22Rv1 (cell line): Measurements from ENCODE around the gene FBXW8.

Experiments used
- H3K27ac ChIP-seq: fragments of 450-650 bp; 2 replicates; pipeline ENCODE4 v1.5.1; 2017
- ZFX ChIP-seq: fragments of 450-650 bp; IDR thresholded peaks from 2 replicates; pipeline ENCODE4 v1.6.1; 2017; ENCODE audit warnings: antibody characterized with exemption, borderline replicate concordance
- TF ChIP-seq, protein P1 (sequence below): fragments of 450-650 bp; IDR thresholded peaks from 2 replicates; pipeline ENCODE4 v1.5.1; 2017; ENCODE audit warnings: mild to moderate bottlenecking

The FBXW8 gene

DNA sequence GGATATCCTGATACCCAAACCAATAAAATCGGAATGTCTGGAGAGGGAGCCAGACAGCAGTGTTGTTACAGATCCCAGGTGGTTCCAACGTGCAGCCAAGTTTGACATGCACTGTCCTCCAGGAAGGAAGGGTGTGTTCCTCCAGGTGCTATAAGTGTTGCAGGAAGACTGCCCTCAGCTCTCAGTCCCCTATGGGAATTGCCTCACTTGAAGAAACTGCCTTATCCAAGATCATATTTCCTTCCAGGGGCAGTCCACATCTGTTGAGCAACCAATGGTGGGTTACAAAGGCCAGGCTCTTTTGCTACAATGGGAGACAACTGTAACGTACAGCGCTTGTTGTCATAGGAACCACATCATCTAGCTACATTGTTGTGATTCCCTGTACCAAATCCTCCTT is 13.3 kb upstream of the FBXW8 start:
- TF ChIP-seq ZFX: no peak
- TF ChIP-seq, protein P1, sequence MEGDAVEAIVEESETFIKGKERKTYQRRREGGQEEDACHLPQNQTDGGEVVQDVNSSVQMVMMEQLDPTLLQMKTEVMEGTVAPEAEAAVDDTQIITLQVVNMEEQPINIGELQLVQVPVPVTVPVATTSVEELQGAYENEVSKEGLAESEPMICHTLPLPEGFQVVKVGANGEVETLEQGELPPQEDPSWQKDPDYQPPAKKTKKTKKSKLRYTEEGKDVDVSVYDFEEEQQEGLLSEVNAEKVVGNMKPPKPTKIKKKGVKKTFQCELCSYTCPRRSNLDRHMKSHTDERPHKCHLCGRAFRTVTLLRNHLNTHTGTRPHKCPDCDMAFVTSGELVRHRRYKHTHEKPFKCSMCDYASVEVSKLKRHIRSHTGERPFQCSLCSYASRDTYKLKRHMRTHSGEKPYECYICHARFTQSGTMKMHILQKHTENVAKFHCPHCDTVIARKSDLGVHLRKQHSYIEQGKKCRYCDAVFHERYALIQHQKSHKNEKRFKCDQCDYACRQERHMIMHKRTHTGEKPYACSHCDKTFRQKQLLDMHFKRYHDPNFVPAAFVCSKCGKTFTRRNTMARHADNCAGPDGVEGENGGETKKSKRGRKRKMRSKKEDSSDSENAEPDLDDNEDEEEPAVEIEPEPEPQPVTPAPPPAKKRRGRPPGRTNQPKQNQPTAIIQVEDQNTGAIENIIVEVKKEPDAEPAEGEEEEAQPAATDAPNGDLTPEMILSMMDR: no peak
- no peak overlapping the region for H3K27ac ChIP-seq

DNA sequence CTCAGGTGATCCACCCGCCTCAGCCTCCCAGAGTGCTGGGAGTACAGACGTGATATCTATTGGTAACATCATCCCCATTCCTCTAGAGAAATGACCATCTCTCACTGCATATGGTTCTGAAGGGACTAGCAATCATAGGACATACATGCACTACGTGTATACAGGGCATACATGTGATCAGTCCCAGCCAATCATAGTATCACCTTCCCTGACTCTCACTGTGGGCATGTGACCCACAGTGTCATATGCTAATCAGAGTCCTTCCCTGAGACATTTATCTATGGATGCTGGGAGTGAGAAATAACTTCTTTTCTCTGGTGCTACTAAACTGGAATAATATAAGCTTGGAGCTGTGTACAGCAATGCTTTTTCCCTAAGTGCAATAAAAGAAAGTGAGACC is 12.1 kb upstream of the FBXW8 start:
- H3K27ac ChIP-seq: no peak overlapping the region
- TF ChIP-seq, protein P1: no peak
- TF ChIP-seq ZFX: no peak

DNA sequence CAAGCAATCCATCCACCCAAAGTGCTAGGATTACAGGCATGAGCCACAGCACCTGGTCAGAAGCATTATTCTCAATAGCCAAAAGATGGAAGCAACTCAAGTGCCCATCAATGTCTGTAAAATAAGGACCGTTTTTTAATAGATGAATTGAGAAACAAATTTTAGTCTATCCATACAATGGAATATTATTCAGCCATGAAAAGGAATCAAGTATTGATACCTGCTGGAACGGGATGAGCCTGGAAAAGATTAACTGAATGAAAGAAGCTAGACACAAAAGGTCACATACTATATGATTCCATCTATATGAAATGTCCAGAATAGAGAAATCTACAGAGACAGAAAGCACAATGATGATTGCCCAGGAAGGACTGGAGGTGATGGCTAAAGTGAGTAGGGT is 9.1 kb upstream of the FBXW8 start:
- no peak overlapping the region for H3K27ac ChIP-seq
- no peak for TF ChIP-seq ZFX
- TF ChIP-seq, protein P1: no peak

DNA sequence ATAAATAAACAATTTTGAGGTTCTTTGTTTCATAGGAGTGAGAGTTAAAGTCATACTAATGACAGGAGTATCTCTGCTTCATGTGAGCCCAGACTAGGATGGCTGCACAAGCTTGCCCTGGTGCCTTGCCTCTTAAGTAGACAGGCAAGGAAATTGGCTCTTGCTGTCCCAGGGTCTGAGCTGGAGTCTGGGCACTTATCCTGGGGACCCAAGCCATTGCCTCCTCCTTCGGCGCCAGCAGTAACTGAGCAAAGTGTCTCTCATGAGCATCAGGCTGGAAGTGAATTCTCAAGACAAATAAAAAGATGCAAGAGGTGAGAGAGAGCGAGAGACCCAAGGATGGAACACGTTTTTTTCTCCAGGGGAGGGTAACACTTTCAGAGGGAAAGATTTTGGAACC is 6.9 kb upstream of the FBXW8 start:
- H3K27ac ChIP-seq: no peak overlapping the region
- TF ChIP-seq, protein P1: no peak
- TF ChIP-seq ZFX: no peak

DNA sequence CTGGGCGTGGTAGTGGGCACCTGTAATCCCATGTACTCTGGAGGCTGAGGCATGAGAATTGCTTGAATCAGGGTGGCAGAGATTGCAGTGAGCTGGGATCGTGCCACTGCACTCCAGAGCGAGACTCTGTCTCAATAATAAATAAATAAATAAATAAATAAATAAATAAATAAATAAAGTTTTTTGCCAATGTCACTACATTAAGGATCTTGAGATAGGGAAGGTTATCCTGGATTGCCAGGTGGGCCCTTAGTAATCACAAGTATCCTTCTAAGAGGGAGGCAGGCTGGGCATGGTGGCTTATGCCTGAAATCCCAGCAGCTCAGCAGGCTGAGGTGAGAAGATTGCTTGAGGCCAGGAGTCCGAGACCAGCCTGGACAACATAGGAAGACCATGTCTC is 4.5 kb upstream of the FBXW8 start:
- H3K27ac ChIP-seq: no peak overlapping the region
- no peak for TF ChIP-seq ZFX
- TF ChIP-seq, protein P1: no peak

DNA sequence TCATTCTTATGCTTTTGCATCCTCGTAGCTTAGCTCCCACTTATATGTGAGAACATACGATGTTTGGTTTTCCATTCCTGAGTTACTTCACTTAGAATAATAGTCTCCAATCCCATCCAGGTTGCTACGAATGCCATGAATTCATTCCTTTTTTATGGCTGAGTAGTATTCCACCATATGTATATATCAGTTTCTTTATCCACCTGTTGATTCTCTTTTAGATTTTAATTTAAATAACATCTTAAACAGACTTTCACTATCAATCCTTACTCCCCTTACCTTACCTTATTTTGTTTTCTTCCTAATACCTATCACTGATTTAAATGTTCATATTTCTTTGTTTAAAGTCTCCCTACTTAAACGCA is 488 bp upstream of the FBXW8 start:
- H3K27ac ChIP-seq: peak overlapping the region; percentile 71
- TF ChIP-seq, protein P1: no peak
- no peak for TF ChIP-seq ZFX

DNA sequence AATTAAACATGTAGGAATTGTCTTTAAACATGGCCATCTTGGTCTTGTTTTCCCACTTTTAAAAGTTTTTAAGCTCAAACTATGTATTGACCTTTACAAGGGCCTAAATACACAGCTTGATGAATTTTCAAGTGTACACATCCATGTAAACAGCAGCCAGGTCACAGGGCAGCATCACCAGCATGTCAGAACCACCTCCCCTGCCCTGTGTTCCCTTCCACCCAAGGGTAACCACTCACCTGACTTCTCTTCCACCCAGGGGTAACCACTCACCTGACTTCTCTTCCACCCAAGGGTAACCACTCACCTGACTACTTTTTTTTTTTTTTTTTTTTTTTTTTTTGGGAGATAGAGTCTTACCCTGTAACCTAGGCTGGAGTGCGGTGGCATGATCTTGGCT is 4.6 kb downstream of the FBXW8 start:
- no peak overlapping the region for H3K27ac ChIP-seq
- TF ChIP-seq, protein P1: no peak
- no peak for TF ChIP-seq ZFX
